DOHH2 (cell line): Measurements from ENCODE around the gene DLG5.

ENCODE experiments used
- EZH2phosphoT487 ChIP-seq: fragments of 200-600 bp; sonication (generic); IDR thresholded peaks from 2 replicates; pipeline ENCODE4 v1.6.1; 2017; ENCODE audit warnings: borderline replicate concordance, mild to moderate bottlenecking, antibody characterized with exemption, low read length, moderate library complexity, mixed read lengths
- TF ChIP-seq, protein P1 (sequence below): fragments of 200-600 bp; sonication (generic); IDR thresholded peaks from one replicate; pipeline ENCODE4 v1.5.1; 2014; ENCODE audit warnings: antibody characterized with exemption, mild to moderate bottlenecking, low read depth, low read length; ENCODE audit not compliant: poor library complexity, severe bottlenecking

DNA sequence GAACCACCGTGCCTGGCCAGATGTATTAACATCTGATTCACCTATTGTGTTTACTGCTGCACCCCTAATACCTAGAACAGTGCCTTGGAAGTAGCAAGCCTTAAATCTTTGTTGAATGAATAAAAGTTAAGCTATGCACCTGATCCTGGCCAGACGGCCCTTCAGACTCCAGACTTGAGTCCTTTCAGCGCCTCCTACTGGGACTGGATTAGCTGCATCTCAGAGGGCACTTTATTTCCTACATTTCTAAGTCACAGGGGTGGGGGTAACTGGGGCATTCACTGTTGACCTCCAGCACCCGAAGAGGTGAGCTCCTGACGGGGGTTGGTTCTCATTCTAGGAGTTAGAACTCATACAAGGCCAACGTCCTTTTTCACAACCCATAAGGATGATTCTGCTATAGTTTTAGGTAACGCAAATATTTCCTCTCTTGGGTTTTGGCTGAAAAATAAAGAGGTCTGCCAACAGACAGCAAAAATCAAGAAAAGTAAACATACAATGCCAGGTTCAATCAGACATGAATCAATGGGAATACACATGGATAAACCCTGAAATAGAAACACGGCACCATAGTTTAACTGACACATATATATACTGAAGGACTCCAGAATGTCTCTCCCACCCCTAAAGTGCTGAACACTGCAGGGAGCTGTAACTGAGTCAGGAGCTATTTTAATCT is 48.0 kb upstream of the DLG5 start:
- TF ChIP-seq, protein P1, sequence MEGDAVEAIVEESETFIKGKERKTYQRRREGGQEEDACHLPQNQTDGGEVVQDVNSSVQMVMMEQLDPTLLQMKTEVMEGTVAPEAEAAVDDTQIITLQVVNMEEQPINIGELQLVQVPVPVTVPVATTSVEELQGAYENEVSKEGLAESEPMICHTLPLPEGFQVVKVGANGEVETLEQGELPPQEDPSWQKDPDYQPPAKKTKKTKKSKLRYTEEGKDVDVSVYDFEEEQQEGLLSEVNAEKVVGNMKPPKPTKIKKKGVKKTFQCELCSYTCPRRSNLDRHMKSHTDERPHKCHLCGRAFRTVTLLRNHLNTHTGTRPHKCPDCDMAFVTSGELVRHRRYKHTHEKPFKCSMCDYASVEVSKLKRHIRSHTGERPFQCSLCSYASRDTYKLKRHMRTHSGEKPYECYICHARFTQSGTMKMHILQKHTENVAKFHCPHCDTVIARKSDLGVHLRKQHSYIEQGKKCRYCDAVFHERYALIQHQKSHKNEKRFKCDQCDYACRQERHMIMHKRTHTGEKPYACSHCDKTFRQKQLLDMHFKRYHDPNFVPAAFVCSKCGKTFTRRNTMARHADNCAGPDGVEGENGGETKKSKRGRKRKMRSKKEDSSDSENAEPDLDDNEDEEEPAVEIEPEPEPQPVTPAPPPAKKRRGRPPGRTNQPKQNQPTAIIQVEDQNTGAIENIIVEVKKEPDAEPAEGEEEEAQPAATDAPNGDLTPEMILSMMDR = peak; percentile 35
- TF ChIP-seq EZH2phosphoT487 = no peak
